ENCODE measurements around the gene OR5AK2. TPM values are rescaled to one million over a fixed set of nuclear protein-coding genes. Genes with fewer than 3 reads are reported as not detected.

Gene OR5AK2
- total and polyA plus RNA-seq, 2 of the 13 experiments (the other 11 are each of a cell fraction or from before 2014, with no cell fraction given) = not detected

GRCh38 chr11:56948991-56949515, 39.7 kb upstream of the OR5AK2 start:
- intact Hi-C loops (cut with micrococcal nuclease; ENCODE audit: unreplicated experiment) (no loop called here), in situ Hi-C loops (cut with HindIII; ENCODE audit: extremely low pct_ligation_motif_present, low pct_unique_long_range_greater_than_20kb) (no loop called here)
- Histone ChIP-seq H3K4me2 (ENCODE audit: low read depth, low read length) (no peak overlapping the region), H4K20me1 (ENCODE audit: insufficient read depth, low read length) (no peaks in the 10 kb centered on the region), H3K27ac (ENCODE audit: extremely low read length, insufficient read depth, low read length) (no peak overlapping the region), H3K79me2 (ENCODE audit: insufficient read depth, low read length) (no peaks in the 10 kb centered on the region), H3K9ac (ENCODE audit: insufficient read depth, low read depth, low read length) (no peak overlapping the region), H3K27me3 (ENCODE audit: control insufficient read depth in 1 of 2, insufficient read depth in 2 of 2, low read length in 2 of 2) (no peaks in the 10 kb centered on the region), H2AFZ (ENCODE audit: low read length) (no peak overlapping the region), H3K9me3 (ENCODE audit: low read length) (no peaks in the 10 kb centered on the region; the same call in 1 of the 2 replicates), H3K36me3 (replicated peaks in 1 of 2; ENCODE audit: control insufficient read depth in 1 of 2, insufficient read depth in 2 of 2, low read length in 2 of 2) (no peaks in the 10 kb centered on the region), H3K4me3 (replicated peaks in 1 of 3; ENCODE audit: insufficient read depth in 1 of 3, low read depth in 2 of 3, low read length in 3 of 3) (no peak overlapping the region), H3K4me1 (ENCODE audit: insufficient read depth, low read length) (no peaks in the 10 kb centered on the region)
- no peak for ATAC-seq
- CTCF ChIA-PET (ENCODE audit: low intra/inter-chr PET ratio, low total read pairs) = no interaction called here
- TF ChIP-seq ZNF639 (CRISPR knock-in tag; conservative IDR thresholded peaks at IDR 0.05) = no peak
- no peak for TF ChIP-seq RORA (CRISPR knock-in tag; IDR thresholded peaks at IDR 0.05)
- TF ChIP-seq DRAP1 (CRISPR knock-in tag; IDR thresholded peaks at IDR 0.05) = no peak
- no peak for TF ChIP-seq ADNP (CRISPR knock-in tag; IDR thresholded peaks at IDR 0.05)
- no peak for TF ChIP-seq PAF1 (CRISPR knock-in tag; IDR thresholded peaks at IDR 0.05)
- TF ChIP-seq TBX3 (IDR thresholded peaks at IDR 0.05; ENCODE audit: borderline replicate concordance) = no peak
- no TSS peak for BruUV-seq (replicated peaks)
- 0% methylated on average over 2 of the region's 2 CpGs for WGBS (ENCODE audit: low lambda C conversion rate)
- no peak for FAIRE-seq
- no peak for DNase-seq (ENCODE audit: low spot score)
- POLR2A ChIA-PET = no interaction called here

- ATAC-seq (no peak), FAIRE-seq (no peak), DNase-seq (ENCODE audit: low spot score) (no peak)
- in situ Hi-C loops (cut with HindIII; ENCODE audit: extremely low pct_ligation_motif_present, low pct_unique_long_range_greater_than_20kb) (no loop called here), intact Hi-C loops (cut with micrococcal nuclease; ENCODE audit: unreplicated experiment) (no loop called here)
- no TSS peak for BruUV-seq (replicated peaks)
- Histone ChIP-seq H3K79me2 (ENCODE audit: insufficient read depth, low read length) (no peaks in the 10 kb centered on the region), H3K9ac (ENCODE audit: insufficient read depth, low read depth, low read length) (no peak overlapping the region), H3K36me3 (replicated peaks in 1 of 2; ENCODE audit: control insufficient read depth in 1 of 2, insufficient read depth in 2 of 2, low read length in 2 of 2) (no peaks in the 10 kb centered on the region), H2AFZ (ENCODE audit: low read length) (no peak overlapping the region), H3K4me1 (ENCODE audit: insufficient read depth, low read length) (no peaks in the 10 kb centered on the region), H3K9me3 (ENCODE audit: low read length) (no peaks in the 10 kb centered on the region; the same call in 1 of the 2 replicates), H3K4me2 (ENCODE audit: low read depth, low read length) (no peak overlapping the region), H3K4me3 (replicated peaks in 1 of 3; ENCODE audit: insufficient read depth in 1 of 3, low read depth in 2 of 3, low read length in 3 of 3) (no peak overlapping the region), H3K27me3 (ENCODE audit: control insufficient read depth in 1 of 2, insufficient read depth in 2 of 2, low read length in 2 of 2) (no peaks in the 10 kb centered on the region), H4K20me1 (ENCODE audit: insufficient read depth, low read length) (no peaks in the 10 kb centered on the region), H3K27ac (ENCODE audit: extremely low read length, insufficient read depth, low read length) (no peak overlapping the region)
- ChIA-PET CTCF (ENCODE audit: low intra/inter-chr PET ratio, low total read pairs) (no interaction called here), POLR2A (no interaction called here)
- 5% methylated on average over 2 of the region's 2 CpGs for WGBS (ENCODE audit: low lambda C conversion rate)
- TF ChIP-seq TGIF2 (CRISPR knock-in tag; IDR thresholded peaks at IDR 0.05) (no peak), PRDM10 (CRISPR knock-in tag; IDR thresholded peaks at IDR 0.05; ENCODE audit: low read depth) (no peak), ZBTB37 (CRISPR knock-in tag; IDR thresholded peaks at IDR 0.05) (no peak), TAF1 (CRISPR knock-in tag; IDR thresholded peaks at IDR 0.05) (no peak), ZNF607 (CRISPR knock-in tag; IDR thresholded peaks at IDR 0.05; ENCODE audit: borderline replicate concordance) (no peak), ZNF225 (CRISPR knock-in tag; IDR thresholded peaks at IDR 0.05) (no peak)
Observed at GRCh38 chr11:56950510-56950909, 38.2 kb upstream of the OR5AK2 start.

All from HepG2 (cell line).